Activated CD4-positive, alpha-beta T cell treated with anti-CD3 and anti-CD28 coated beads for 24 hours (primary cell): Measurements from ENCODE around the gene ARHGAP20.
"Not testable (repeated sequence)": the region's sequence is repeated elsewhere in the genome, so short reads cannot be mapped to it uniquely, and the experiment has no call there.

Source experiments
- DNase-seq, 2 donors: peaks; one replicate each; pipeline ENCODE4 v3.0.0-alpha.2; 2020; ENCODE audit warnings: low read depth in 2 of 2

The ARHGAP20 gene

GRCh38 chr11:110715541-110715940, 3.3 kb upstream of the ARHGAP20 start:
- DNase-seq, result no peak

GRCh38 chr11:110713449-110713776, 1.2 kb upstream of the ARHGAP20 start:
- DNase-seq, result no peak

DNA sequence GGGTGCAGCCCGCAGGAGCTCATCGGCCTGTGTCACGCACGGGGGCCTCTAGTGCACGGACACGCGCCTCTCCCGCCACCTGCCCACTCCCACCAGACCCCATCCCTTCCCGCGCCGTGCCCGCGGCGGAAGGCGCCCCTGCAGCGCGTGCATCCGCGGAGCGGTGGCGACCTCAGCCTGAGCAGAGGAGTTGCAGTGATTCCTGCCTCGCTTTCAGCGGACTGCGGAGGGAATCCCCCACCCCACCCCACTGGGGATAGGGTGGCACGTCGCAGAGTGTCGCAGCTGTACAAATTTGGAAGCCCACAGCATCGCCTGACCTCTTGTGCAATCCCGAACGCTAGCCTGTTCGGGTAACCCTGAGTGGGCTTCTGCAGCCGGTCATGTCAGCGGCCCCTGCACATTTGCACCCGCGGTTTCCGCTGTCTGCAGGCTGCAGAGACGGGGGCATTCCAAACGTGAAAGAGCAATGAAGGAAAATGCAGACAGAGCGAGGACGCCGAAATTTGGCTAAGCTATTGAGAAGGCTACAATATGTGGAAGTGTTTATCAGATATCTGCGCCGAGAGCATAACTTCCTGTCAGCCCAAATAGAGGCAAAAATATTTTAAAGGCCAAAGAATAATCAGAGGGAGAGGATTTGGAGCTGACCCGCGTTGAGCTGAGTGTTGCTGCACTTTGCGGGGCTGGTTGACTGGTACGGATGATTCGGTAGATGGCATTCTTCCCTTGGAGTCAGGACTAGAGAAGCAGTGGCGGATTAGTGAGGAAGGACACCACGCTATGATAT, 617 bp upstream of the ARHGAP20 start:
- DNase-seq, result no peak

DNA sequence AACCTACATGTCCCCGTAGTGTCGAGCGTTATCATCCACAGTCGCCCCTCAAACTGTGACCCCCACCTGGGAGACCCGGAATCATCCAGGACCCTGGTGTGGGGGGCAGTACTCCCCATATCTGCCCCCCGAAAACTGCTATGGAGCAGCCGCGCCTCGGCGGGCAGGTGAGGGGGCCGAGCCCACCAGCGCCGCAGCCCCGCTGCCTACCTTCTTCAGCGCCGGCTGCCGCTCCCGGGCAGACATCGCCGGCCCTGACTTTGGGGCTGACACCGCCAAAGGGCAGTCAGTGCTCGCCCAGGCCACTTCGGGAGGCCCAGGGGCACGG, 825 bp downstream of the ARHGAP20 start:
- DNase-seq, result no peak

DNA sequence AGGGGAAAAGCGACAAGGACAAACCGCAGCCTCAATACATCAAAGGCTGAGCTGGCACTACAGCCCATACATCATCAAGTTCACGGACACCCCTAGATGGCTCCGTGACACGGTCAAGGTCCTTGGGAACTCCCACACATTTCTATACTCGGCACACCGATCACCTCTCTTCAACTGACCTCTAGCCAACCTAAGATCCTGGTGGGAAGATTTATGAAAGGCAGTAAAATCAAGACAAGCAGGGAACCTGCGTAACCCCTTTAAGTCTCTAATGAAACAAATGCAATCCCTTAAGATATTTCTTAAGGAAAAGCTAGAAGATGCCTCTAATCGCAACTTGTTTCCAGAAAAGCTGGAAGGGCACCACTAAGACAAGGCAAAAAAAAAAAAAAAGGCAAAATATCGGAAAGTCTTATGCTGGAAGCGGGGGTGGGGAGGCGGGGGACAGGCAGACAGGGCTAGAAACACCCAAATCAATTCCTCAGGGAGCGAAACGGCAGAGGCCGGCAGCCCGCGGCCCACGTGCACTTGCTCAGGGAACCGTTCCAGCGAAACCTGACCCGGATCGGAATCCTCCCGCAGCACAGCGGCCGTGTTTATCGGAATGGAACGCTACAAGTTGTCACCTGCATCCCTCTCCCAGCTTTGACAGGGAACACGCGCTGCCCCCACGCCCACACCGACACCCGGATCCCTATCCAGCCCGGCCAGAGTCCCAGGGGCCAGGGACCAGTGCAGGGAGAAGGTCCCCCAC, 1.4 kb downstream of the ARHGAP20 start:
- no peak for DNase-seq

DNA sequence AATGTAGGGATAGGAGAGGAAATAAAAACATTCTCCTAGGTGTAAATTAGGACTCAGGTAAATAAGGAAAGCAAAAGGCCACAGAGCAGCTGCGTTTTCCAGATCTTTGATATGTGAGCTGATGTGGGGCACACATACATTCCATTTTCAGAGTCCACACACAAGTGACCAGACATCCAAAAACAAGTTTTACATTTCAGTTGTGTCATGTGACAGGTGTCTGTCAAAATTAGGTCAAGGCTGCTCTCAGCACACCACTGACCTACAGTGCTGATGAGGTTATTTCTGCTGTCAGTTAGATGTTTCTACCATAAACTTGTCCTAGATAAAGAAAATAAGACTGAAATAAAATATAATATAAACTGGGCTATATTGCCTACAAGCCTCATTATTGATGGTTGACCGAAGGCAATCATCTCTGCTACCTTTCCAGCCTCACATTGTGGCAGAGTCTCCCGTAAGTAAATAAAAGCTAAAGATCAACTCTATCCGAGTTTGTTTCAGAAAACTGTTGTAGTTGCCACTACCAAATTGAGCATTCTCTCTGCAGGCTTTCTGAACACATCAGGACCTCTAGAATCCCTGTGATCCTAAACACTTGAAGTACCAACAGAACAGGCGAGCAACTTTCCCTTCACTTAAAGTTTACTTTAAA, 7.9 kb downstream of the ARHGAP20 start:
- DNase-seq, result no peak

DNA sequence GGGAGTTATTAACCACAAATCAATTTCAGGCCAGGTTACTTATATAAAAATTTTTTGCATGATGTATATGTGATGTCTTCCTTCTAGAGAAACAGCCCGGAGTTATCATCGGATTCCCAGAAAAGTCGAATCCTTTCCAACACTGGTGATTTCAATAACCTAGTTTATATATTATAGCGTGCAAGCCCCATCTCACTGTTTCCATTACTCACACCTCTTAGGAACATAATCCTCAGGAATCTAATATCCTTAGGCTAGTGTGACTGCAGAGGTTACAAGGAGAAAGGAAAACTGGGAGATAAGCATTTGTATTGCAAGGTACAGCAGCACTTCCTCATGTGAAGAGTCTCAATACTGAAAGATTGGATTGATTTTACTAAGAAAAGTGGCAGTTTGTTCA, 20.3 kb downstream of the ARHGAP20 start:
- DNase-seq, result no peak

- no peak for DNase-seq
Measured at GRCh38 chr11:110689306-110689705, 22.9 kb downstream of the ARHGAP20 start.

GRCh38 chr11:110679323-110679975, 32.8 kb downstream of the ARHGAP20 start:
- DNase-seq, result no peak

- no peak for DNase-seq
Measured at GRCh38 chr11:110675548-110675947, 36.7 kb downstream of the ARHGAP20 start.

DNA sequence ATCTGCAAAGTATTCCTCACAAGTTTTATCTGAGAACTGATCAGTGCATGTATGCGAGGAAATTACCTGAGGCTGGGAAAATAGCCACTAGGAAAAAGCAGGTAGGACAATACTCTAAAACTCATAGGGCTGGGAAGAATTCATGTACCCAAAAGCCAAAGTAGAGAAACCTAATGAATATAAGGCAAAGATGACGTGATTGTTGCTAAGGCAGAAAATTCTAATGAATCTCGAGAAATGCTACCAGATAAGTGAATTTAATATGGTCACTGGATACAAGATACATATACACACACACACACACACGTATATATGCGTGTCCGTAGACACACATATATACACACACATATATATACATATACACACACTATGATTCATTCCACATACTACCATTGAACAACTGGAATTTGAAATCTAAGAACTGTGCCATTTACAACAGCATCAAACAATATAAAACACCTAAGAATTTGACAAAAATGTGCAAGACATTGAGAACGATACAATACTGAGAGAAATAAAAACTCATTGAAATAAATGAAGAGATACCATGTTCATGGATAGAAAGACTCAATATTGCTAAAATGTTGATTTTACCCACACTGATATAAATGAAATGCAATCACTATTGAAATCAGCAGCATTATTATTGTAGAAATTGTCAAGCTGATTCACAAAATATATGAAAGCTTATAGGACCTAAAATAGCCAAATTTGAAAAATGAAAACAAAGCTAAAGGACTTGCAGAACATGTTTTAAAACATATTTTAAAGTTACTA, 46.4 kb downstream of the ARHGAP20 start:
- no peak for DNase-seq

GRCh38 chr11:110655967-110656366, 56.3 kb downstream of the ARHGAP20 start:
- no peak for DNase-seq

- DNase-seq, result no peak
Measured at GRCh38 chr11:110654456-110654855, 57.8 kb downstream of the ARHGAP20 start.

DNA sequence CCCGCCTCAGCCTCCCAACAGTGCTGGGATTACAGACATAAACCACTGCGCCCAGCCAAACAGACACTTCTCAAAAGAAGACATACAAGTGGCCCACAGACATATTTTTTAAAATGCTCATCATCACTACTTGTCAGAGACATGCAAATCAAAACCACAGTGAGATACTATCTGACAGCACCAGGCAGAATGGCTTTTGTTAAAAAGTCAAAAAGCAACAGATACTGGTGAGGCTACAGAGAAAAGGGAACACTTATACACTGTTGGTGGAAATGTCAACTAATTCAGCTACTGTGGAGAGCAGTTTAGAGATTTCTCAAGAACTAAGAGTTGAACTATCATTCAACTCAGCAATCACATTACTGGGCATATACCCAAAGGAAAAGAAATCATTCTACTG, 67.0 kb downstream of the ARHGAP20 start:
- DNase-seq, result no peak

GRCh38 chr11:110634370-110634769, 77.9 kb downstream of the ARHGAP20 start:
- DNase-seq, result no peak

GRCh38 chr11:110631551-110631950, 80.7 kb downstream of the ARHGAP20 start:
- no peak for DNase-seq

DNA sequence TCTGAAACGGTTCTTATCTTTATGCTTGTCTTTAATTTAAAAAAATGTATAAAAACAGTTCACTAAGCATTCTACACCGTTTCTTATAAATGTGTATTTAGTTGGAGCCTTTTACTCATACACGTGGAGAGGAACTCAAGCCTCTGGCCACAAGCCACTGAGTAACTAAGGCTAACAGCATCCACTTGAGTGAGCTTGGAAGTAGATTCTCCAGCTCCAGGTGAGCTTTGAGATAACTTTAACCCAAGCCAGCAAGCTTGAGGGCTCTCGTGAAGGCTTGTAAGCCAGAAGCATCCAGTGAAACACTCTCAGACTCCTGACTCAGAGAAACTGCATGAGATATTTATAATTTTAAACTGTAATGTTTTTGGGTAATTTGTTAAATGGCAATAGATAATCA, 82.6 kb downstream of the ARHGAP20 start:
- no peak for DNase-seq

DNA sequence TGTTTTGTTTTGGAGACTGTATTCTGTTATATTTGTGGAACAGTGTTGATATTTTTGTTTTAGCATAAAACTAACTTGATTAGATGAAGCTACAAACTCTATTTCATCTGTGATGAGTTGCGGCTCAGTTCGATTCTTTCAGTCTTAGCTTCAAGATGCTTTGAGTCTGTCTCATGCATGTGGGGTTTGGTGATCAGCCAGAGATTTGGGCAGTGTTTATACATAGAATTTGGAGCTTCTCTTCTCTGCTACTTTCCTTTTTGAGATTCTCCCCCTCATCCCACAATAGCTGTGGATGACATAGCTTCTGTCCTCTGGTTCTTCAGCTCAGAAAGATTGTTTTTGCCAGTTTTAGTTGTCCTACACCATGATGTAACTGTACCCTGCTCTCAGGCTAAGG, 90.4 kb downstream of the ARHGAP20 start:
- no peak for DNase-seq

GRCh38 chr11:110619366-110619765, 92.9 kb downstream of the ARHGAP20 start:
- not testable (repeated sequence) for DNase-seq

- DNase-seq, result no peak
Measured at GRCh38 chr11:110614031-110614430, 98.2 kb downstream of the ARHGAP20 start.

DNA sequence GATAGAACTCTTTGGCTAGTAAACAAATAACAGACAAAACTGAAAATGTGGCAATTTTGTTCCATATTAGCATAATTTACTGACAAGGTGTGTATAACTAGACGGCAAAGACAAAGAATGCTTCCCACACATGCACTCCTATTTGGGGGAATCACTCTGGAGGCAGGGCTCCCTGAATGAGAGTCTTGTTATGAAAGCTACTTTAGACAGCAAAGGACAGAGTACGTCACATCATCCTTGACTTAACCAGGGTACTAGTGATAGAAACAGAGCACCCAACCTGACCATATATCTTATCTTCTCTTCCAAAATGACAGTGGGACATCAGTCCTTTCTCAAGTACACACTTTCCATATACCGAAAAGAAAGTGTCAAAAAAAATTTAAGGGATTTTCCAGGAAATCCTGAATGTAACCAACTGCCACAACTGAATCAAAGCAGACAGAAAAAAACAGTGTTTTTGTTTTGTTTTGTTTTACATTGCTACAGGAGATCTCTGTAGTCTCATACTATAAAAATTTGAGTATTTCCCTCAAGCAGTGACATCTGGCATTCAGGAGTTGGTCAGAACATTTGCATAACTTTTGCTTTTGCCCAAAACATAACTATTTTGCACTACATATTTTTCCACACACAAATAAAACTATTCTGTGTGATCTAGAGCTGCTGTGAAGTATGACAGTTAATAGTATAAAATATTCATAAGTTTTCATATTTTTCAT, 98.9 kb downstream of the ARHGAP20 start:
- DNase-seq, result no peak
